GM10248 (cell line): ENCODE measurements around the gene IL18BP.
A peak's percentile ranks its signal among the peaks of the same experiment; 100 is the strongest.

ENCODE experiments used
- CTCF ChIA-PET: fragments of 300-600 bp; sonication (Branson Sonifier 250); formaldehyde crosslinking; extraction: SDS; loops from one replicate; lab custom pipeline; 2021; ENCODE audit warnings: antibody characterized with exemption; lab: Yijun Ruan, JAX
- POLR2A ChIA-PET: fragments of 350-650 bp; sonication (Branson Sonifier 250); formaldehyde crosslinking; extraction: SDS; loops from one replicate; lab custom pipeline; 2020; ENCODE audit warnings: antibody characterized with exemption; lab: Yijun Ruan, JAX
- DNase-seq: peaks from one replicate; pipeline ENCODE4 v3.0.0; 2012; ENCODE audit errors: extremely low spot score
- CTCF ChIP-seq: IDR thresholded peaks from 2 replicates; pipeline ENCODE4 v1.5.1; 2012; ENCODE audit warnings: mild to moderate bottlenecking, low read depth; ENCODE audit errors: extremely low read depth, missing control alignments, control extremely low read depth

IL18BP gene

GRCh38 chr11:71998649-71999310, at the start of gene IL18BP:
Gene IL18BP, plus strand, starts transcription at chr11:71998909. Its CDS starts 1,076 bp downstream, at chr11:71999985.
- peak; percentile 65 for DNase-seq
- ChIA-PET POLR2A (interaction anchor here (0.6 to 1.1 kb wide), 2 partner anchors 16 to 79 kb away, joined by 3 read pairs; no protein-coding TSS in a partner anchor), CTCF (interaction anchor here (1.1 to 6.6 kb wide), 5 partner anchors 9 to 26 kb away, joined by 3 to 50 read pairs (median 7); no protein-coding TSS in a partner anchor)
- no peak for TF ChIP-seq CTCF

- DNase-seq: no peak
- ChIA-PET CTCF (interaction anchor here (0.7 to 3.4 kb wide), 4 partner anchors 9 to 28 kb away, joined by 3 to 13 read pairs (median 4); partner anchors contain the start of genes RNF121 and XNDC1N), POLR2A (interaction anchor here (0.6 kb wide), 1 partner anchor 345 kb away, joined by 3 read pairs; no protein-coding TSS in a partner anchor)
- TF ChIP-seq CTCF: no peak
Observed at GRCh38 chr11:71949034-71949433, 49.7 kb upstream of the IL18BP start.

- no peak for TF ChIP-seq CTCF
- POLR2A ChIA-PET: no interaction called here
- CTCF ChIA-PET: interaction anchor here (1.2 kb wide), 1 partner anchor 8 kb away, joined by 3 read pairs; no protein-coding TSS in a partner anchor
- no peak for DNase-seq
Observed at GRCh38 chr11:71951741-71952310, 46.9 kb upstream of the IL18BP start.

- ChIA-PET CTCF (interaction anchor here (1.2 to 4.9 kb wide), 6 partner anchors 12 to 69 kb away, joined by 3 to 34 read pairs (median 6); no protein-coding TSS in a partner anchor), POLR2A (no interaction called here)
- DNase-seq: no peak
- TF ChIP-seq CTCF: no peak
Observed at GRCh38 chr11:71955898-71956456, 42.7 kb upstream of the IL18BP start.

GRCh38 chr11:71962428-71963038, 36.2 kb upstream of the IL18BP start:
- CTCF ChIA-PET: interaction anchor here (4.4 kb wide), 1 partner anchor 15 kb away, joined by 33 read pairs; no protein-coding TSS in a partner anchor
- TF ChIP-seq CTCF: no peak
- peak; percentile 61 for DNase-seq
- POLR2A ChIA-PET: no interaction called here

- TF ChIP-seq CTCF: no peak
- DNase-seq: no peak
- ChIA-PET POLR2A (no interaction called here), CTCF (interaction anchor here (0.9 to 4.4 kb wide), 2 partner anchors 14 to 53 kb away, joined by 3 to 33 read pairs; no protein-coding TSS in a partner anchor)
Observed at GRCh38 chr11:71963468-71963867, 35.2 kb upstream of the IL18BP start.
